Transverse colon (tissue), 4 donors: Measurements from ENCODE around the gene EHF.

Experiments
- CTCF ChIP-seq, 5 experiments: fragments of 200-600 bp in 3 of 5; fragments of 450-650 bp in 2 of 5; sonication (generic) in 3 of 5; IDR thresholded peaks; 1 replicate in 2 of 5; 2 replicates in 3 of 5; pipeline ENCODE4 v1.5.1; 2016 to 2017; ENCODE audit warnings: antibody characterized with exemption in 5 of 5, inconsistent platforms in 3 of 5, mild to moderate bottlenecking in 2 of 5, moderate library complexity in 1 of 5
- POLR2A ChIP-seq: fragments of 450-650 bp; IDR thresholded peaks from one replicate; pipeline ENCODE4 v1.6.1; 2016; ENCODE audit warnings: antibody characterized with exemption, mild to moderate bottlenecking, moderate library complexity
- POLR2AphosphoS5 ChIP-seq, 3 donors: sonication (generic); formaldehyde crosslinking; IDR thresholded peaks; one replicate each; pipeline ENCODE4 v1.6.1; 2016; ENCODE audit warnings: antibody characterized with exemption in 3 of 3

GRCh38 chr11:34619062-34619516 lies 1.8 kb upstream of the EHF start:
- no peak for TF ChIP-seq CTCF (IDR thresholded peaks at IDR 0.05)
- TF ChIP-seq POLR2A = no peak
- no peak for TF ChIP-seq POLR2AphosphoS5 (IDR thresholded peaks at IDR 0.05)
